HG03460 (cell line): ENCODE data around the gene EFNB1.

Source experiments
- ATAC-seq: cut with Tn5 transposase; IDR thresholded peaks from one replicate; pipeline ENCODE4 v1.9.1; 2021; ENCODE audit not compliant: unreplicated experiment

Gene EFNB1

DNA sequence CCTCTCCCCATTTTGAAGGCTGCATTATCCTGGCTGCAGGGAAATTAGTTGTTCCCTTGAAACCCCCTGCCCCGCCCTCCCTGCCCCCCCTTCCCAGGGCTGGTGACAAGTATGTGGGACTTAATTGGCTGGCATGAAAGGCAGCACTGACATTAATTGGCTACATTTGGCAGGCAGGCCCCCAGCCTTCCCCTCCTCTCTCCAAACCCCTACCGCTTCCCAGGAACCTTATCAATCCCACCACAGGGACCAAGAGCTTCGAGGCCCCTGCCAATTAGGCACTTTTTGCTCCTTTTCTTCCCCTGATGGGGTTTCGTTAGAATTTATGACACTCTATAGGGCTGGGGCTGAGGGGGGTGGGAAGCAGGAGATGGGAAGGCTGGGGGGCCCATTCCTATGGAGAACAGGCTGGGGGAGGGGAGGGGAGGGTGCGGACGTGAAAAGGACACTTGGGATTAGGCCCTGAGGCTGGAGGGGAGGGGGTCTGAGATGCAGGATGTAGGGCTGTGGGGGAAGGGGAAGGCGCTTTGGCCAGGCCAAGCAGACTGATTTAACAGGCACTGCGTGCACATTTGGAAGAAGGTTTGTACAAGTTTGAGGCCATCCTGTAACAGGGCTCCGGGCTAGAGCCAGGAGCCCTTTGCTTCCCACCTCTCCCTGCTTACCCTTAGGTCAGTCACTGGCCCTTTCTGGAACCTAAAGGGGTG lies 52.2 kb downstream of the EFNB1 start:
- ATAC-seq, result no peak

DNA sequence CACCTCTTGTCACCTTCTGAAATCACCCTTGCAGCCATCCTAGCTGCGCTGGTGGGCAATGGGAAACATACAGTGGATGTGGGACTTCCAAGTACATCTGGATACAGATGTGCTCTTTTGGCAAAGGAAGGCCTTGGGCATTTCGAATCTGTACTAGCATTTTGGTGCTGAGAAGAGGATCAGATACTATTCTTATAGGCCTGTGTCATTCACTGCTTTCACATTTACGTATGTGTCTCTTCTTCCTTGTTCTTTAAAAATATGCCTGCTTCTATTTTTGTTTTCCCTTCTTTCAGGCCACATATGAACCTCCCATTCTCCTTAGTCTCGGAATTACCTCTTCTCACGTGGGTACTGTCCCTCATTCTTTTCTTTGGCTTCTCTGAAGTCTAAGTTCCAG lies 53.1 kb downstream of the EFNB1 start:
- ATAC-seq, result no peak

DNA sequence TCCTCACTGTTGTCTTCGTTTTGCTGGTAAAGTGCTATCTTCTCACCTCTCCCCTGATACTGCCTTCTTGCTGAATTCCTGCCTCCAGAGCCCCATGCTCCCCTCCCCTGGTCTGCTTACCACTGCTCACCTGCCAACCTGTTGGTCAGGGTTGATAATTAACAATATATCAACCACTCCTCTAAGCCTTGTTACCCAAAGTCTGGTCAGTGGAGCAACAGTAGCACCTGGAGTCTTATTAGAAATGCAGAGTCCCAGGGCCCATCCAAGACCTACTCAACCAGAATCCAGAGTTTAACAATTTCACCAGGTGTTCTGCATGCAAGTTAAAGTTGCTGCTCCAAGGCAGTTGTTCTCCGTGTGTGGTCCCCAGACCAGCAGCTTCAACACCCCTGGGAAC lies 55.0 kb downstream of the EFNB1 start:
- no peak for ATAC-seq

DNA sequence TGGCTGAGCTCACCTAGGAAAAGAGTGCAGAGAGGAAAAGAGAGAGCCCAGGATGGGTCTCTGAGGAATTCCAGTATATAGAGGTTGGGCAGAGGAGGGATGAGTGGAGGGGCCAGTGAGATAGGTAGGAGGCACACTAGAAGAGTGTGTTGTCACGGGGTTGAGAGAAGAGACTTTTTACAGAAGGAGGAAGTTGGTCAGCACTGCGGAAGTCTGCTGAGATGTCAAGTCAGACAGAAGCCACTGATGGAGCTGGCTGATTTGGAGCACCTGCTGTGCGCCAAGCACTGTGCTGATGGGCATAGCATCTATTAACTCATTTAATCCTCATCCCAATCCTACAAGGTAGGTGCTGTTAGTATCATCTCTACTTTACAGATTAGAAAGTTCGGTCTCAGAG lies 60.4 kb downstream of the EFNB1 start:
- ATAC-seq, result no peak
